ENCODE data around the gene PRSS35.

- TF ChIP-seq CTCF (IDR thresholded peaks at IDR 0.05): no peak
- no peak for TF ChIP-seq POLR2A (IDR thresholded peaks at IDR 0.05)
Observed at GRCh38 chr6:83505356-83505755, 7.0 kb upstream of the PRSS35 start.
